Measurements from ENCODE around the gene MAPK8IP1. TPM values are rescaled to one million over a fixed set of nuclear protein-coding genes. Genes with fewer than 3 reads are reported as not detected.
A peak's percentile ranks its signal among the peaks of the same experiment; 100 is the strongest.

The MAPK8IP1 gene
- total and polyA plus RNA-seq, 2 experiments from 2014 or later: 5.9 to 39.4 TPM

GRCh38 chr11:45897556-45897955 lies 12.1 kb downstream of the MAPK8IP1 start (continued):
- TF ChIP-seq ZNF462 (CRISPR knock-in tag; IDR thresholded peaks at IDR 0.05): no peak
- TF ChIP-seq JUNB (IDR thresholded peaks at IDR 0.05; ENCODE audit: unreplicated experiment): no peak
- TF ChIP-seq EZH2 (IDR thresholded peaks at IDR 0.05; ENCODE audit: low read depth, unreplicated experiment): no peak
- no peak for TF ChIP-seq NANOG (IDR thresholded peaks at IDR 0.05; ENCODE audit: borderline replicate concordance)
- TF ChIP-seq ZNF114 (CRISPR knock-in tag; IDR thresholded peaks at IDR 0.05): no peak
- TF ChIP-seq EZH2phosphoT487 (IDR thresholded peaks at IDR 0.05; ENCODE audit: unreplicated experiment): no peak
- TF ChIP-seq ZNF331 (CRISPR knock-in tag; IDR thresholded peaks at IDR 0.05; ENCODE audit: low read depth): no peak
- no peak for TF ChIP-seq CREB1 (CRISPR knock-in tag; IDR thresholded peaks at IDR 0.05; ENCODE audit: low read depth)

- peaks cover 17% of the 10 kb centered on the region for H3K27me3 Mint-ChIP-seq (ENCODE audit: insufficient read depth, low read depth, poor library complexity)
- H3K4me3 Mint-ChIP-seq: peak overlapping the region; percentile 74
- Histone ChIP-seq H3K4me2 (peak overlapping the region; percentile 99), H3K27me3 (ENCODE audit: insufficient read depth) (peaks cover 3% of the 10 kb centered on the region; the same call in 1 of the 2 replicates), H3F3A (replicated peaks; ENCODE audit: low read depth) (0 out of 2 replicates have a peak, but pooled peaks cover 5% of the 10 kb centered on the region), H3K36me3 (ENCODE audit: insufficient read depth) (no peaks in the 10 kb centered on the region), H3K9me2 (ENCODE audit: insufficient read depth) (no peaks in the 10 kb centered on the region), H3K27ac (ENCODE audit: low read depth) (no peak overlapping the region), H3K4me1 (ENCODE audit: insufficient read depth) (peaks cover 21% of the 10 kb centered on the region), H4K20me1 (replicated peaks; ENCODE audit: insufficient read depth) (peaks cover 9% of the 10 kb centered on the region), H3K4me3 (peak overlapping the region; percentile 75), H3K79me2 (replicated peaks; ENCODE audit: insufficient read depth) (no peaks in the 10 kb centered on the region; the same call in 1 of the 2 replicates), H2AFZ (no peak overlapping the region)
- no peak for ATAC-seq
- H3K4me1 Mint-ChIP-seq: peaks cover 26% of the 10 kb centered on the region
- peaks cover 11% of the 10 kb centered on the region for H3K36me3 Mint-ChIP-seq (ENCODE audit: low read depth)
- no peak for DNase-seq (ENCODE audit: low spot score)
- H3K27ac Mint-ChIP-seq: no peak overlapping the region
- no peaks in the 10 kb centered on the region for H3K9me3 Mint-ChIP-seq
- TF ChIP-seq ZNF331 (CRISPR knock-in tag; IDR thresholded peaks at IDR 0.05; ENCODE audit: low read depth) (no peak), REST (IDR thresholded peaks at IDR 0.05; ENCODE audit: unreplicated experiment) (no peak), POLR2AphosphoS5 (IDR thresholded peaks at IDR 0.05; ENCODE audit: low read depth) (no peak), ZNF114 (CRISPR knock-in tag; IDR thresholded peaks at IDR 0.05) (no peak), EZH2phosphoT487 (IDR thresholded peaks at IDR 0.05; ENCODE audit: unreplicated experiment) (no peak), JUNB (IDR thresholded peaks at IDR 0.05; ENCODE audit: unreplicated experiment) (no peak), ETS1 (IDR thresholded peaks at IDR 0.05) (no peak), CTCF (conservative IDR thresholded peaks at IDR 0.05; ENCODE audit: low read depth in 2 of 2) (no peak), NANOG (IDR thresholded peaks at IDR 0.05; ENCODE audit: borderline replicate concordance) (no peak), STAT1 (IDR thresholded peaks at IDR 0.05; ENCODE audit: unreplicated experiment) (no peak), CREB1 (CRISPR knock-in tag; IDR thresholded peaks at IDR 0.05; ENCODE audit: low read depth) (no peak)
These were observed 13.6 kb downstream of the MAPK8IP1 start for GRCh38 chr11:45899086-45899447.
